ENCODE data around the gene NINJ1. TPM values are rescaled to one million over a fixed set of nuclear protein-coding genes. Genes with fewer than 3 reads are reported as not detected.

Gene NINJ1
- total RNA-seq, 1 experiment from 2014 or later: 26.7 TPM

GRCh38 chr9:93141771-93142483, 7.9 kb upstream of the NINJ1 start:
- Histone ChIP-seq H3K9me3 (ENCODE audit: control insufficient read depth, insufficient read depth, low read depth, low read length) (no peaks in the 10 kb centered on the region), H3K27ac (ENCODE audit: low read length) (no peak overlapping the region), H3K4me3 (ENCODE audit: low read depth in 2 of 2, low read length in 2 of 2) (no peak overlapping the region), H3K27me3 (ENCODE audit: control insufficient read depth, insufficient read depth, low read length) (no peaks in the 10 kb centered on the region), H3K4me1 (ENCODE audit: control insufficient read depth, insufficient read depth, low read length) (no peaks in the 10 kb centered on the region), H3K36me3 (ENCODE audit: control insufficient read depth, insufficient read depth, low read length) (no peaks in the 10 kb centered on the region)
- in situ Hi-C loops (cut with HindIII; ENCODE audit: low pct_unique_long_range_greater_than_20kb, low sequenced_read_pairs): no loop called here
- DNase-seq (ENCODE audit: low read depth, low spot score): no peak
- POLR2A ChIA-PET: no interaction called here
- BruUV-seq (replicated peaks): no TSS peak
- CTCF ChIA-PET: no interaction called here
- intact Hi-C loops (cut with micrococcal nuclease; ENCODE audit: unreplicated experiment): no loop called here
- ATAC-seq: no peak
- TF ChIP-seq POLR2AphosphoS5 (IDR thresholded peaks at IDR 0.05; ENCODE audit: low read depth, low read length) (no peak), SIN3A (IDR thresholded peaks at IDR 0.05; ENCODE audit: borderline replicate concordance, insufficient read depth, low read depth, low read length) (no peak), TCF7L2 (IDR thresholded peaks at IDR 0.05; ENCODE audit: low read depth, low read length) (no peak), REST (IDR thresholded peaks at IDR 0.05; ENCODE audit: insufficient read depth in 1 of 2, low read depth in 2 of 2, low read length in 1 of 2) (no peak), CTCF (IDR thresholded peaks at IDR 0.05) (no peak)

GRCh38 chr9:93139365-93140182, 5.5 kb upstream of the NINJ1 start:
- in situ Hi-C loops (cut with HindIII; ENCODE audit: low pct_unique_long_range_greater_than_20kb, low sequenced_read_pairs): no loop called here
- H3K9me3 ChIP-seq (ENCODE audit: control insufficient read depth, insufficient read depth, low read depth, low read length): no peaks in the 10 kb centered on the region
- DNase-seq (ENCODE audit: low read depth, low spot score) (no peak), ATAC-seq (no peak)
- BruUV-seq (replicated peaks): no TSS peak
- H3K27ac ChIP-seq (ENCODE audit: low read length): no peak overlapping the region
- no peaks in the 10 kb centered on the region for H3K36me3 ChIP-seq (ENCODE audit: control insufficient read depth, insufficient read depth, low read length)
- H3K4me1 ChIP-seq (ENCODE audit: control insufficient read depth, insufficient read depth, low read length): peaks cover 6% of the 10 kb centered on the region
- no peaks in the 10 kb centered on the region for H3K27me3 ChIP-seq (ENCODE audit: control insufficient read depth, insufficient read depth, low read length)
- POLR2A ChIA-PET: no interaction called here
- H3K4me3 ChIP-seq (ENCODE audit: low read depth in 2 of 2, low read length in 2 of 2): no peak overlapping the region
- TF ChIP-seq CTCF (IDR thresholded peaks at IDR 0.05) (no peak), POLR2AphosphoS5 (IDR thresholded peaks at IDR 0.05; ENCODE audit: low read depth, low read length) (no peak), TCF7L2 (IDR thresholded peaks at IDR 0.05; ENCODE audit: low read depth, low read length) (no peak), SIN3A (IDR thresholded peaks at IDR 0.05; ENCODE audit: borderline replicate concordance, insufficient read depth, low read depth, low read length) (no peak), REST (IDR thresholded peaks at IDR 0.05; ENCODE audit: insufficient read depth in 1 of 2, low read depth in 2 of 2, low read length in 1 of 2) (no peak)
- intact Hi-C loops (cut with micrococcal nuclease; ENCODE audit: unreplicated experiment): no loop called here
- CTCF ChIA-PET: no interaction called here
